ENCODE data around the gene SAE1. TPM values are rescaled to one million over a fixed set of nuclear protein-coding genes. Genes with fewer than 3 reads are reported as not detected.
A peak's percentile ranks its signal among the peaks of the same experiment; 100 is the strongest.

The SAE1 gene
- total and polyA plus RNA-seq, 10 of the 15 experiments (the other 5 are each of a cell fraction or from before 2014, with no cell fraction given): 62.0 to 246 (median 148) TPM

- TF ChIP-seq BRCA1 (IDR thresholded peaks at IDR 0.05; ENCODE audit: low read depth, low read length): no peak
- 0 out of 2 replicates have a peak, but pooled peaks have one; percentile 36 for TF ChIP-seq NR2F1 (conservative IDR thresholded peaks at IDR 0.05)
- TF ChIP-seq POLR2AphosphoS2 (IDR thresholded peaks at IDR 0.05; ENCODE audit: low read depth, low read length): no peak
- no peak for TF ChIP-seq JUND (IDR thresholded peaks at IDR 0.05; ENCODE audit: low read depth, low read length)
- no peak for TF ChIP-seq FOXK2 (IDR thresholded peaks at IDR 0.05)
- TF ChIP-seq NFYA (IDR thresholded peaks at IDR 0.05; ENCODE audit: borderline replicate concordance, low read depth, low read length): no peak
- no peak for TF ChIP-seq WRNIP1 (IDR thresholded peaks at IDR 0.05; ENCODE audit: borderline replicate concordance, low read depth, low read length)
- no peak for TF ChIP-seq IRF3 (IDR thresholded peaks at IDR 0.05)
- TF ChIP-seq ZNF592 (IDR thresholded peaks at IDR 0.05): no peak
- 0 out of 2 replicates have a peak, but pooled peaks have one; percentile 42 for TF ChIP-seq CREB1 (IDR thresholded peaks at IDR 0.05; ENCODE audit: low read depth)
- no peak for TF ChIP-seq IRF4 (IDR thresholded peaks at IDR 0.05; ENCODE audit: low read depth, low read length)
- peak; percentile 99 for TF ChIP-seq SMARCA5 (IDR thresholded peaks at IDR 0.05)
- TF ChIP-seq ZBTB11 (CRISPR knock-in tag; IDR thresholded peaks at IDR 0.05): no peak
- TF ChIP-seq NR2C1 (IDR thresholded peaks at IDR 0.05): no peak
- TF ChIP-seq ZNF24 (IDR thresholded peaks at IDR 0.05): no peak
- TF ChIP-seq BMI1 (IDR thresholded peaks at IDR 0.05; ENCODE audit: borderline replicate concordance): no peak
- peak; percentile 93 for TF ChIP-seq NBN (IDR thresholded peaks at IDR 0.05)
- no peak for TF ChIP-seq BCL11A (IDR thresholded peaks at IDR 0.05; ENCODE audit: low read depth, low read length)
- no peak for TF ChIP-seq YBX1 (IDR thresholded peaks at IDR 0.05)
- no peak for TF ChIP-seq HSF1 (IDR thresholded peaks at IDR 0.05; ENCODE audit: low read depth, low read length)
- 0 out of 2 replicates have a peak, but pooled peaks have one; percentile 26 for TF ChIP-seq POLR2AphosphoS5 (IDR thresholded peaks at IDR 0.05; ENCODE audit: low read length)
- TF ChIP-seq ZNF384 (IDR thresholded peaks at IDR 0.05; ENCODE audit: borderline replicate concordance, low read depth, low read length): no peak
Measured at GRCh38 chr19:47243776-47244547, 113.3 kb downstream of the SAE1 start (continued).

Data from GM12878 (cell line).